Activated CD8-positive, alpha-beta memory T cell treated with anti-CD3 and anti-CD28 coated beads, Interleukin-2, amount 50 U/mL, for 1 hour (primary cell): Measurements from ENCODE around the gene ATN1.
"Not testable (repeated sequence)": the region's sequence is repeated elsewhere in the genome, so short reads cannot be mapped to it uniquely, and the experiment has no call there.

Experiments used
- DNase-seq: peaks from one replicate; pipeline ENCODE4 v3.0.0-alpha.2; 2020; ENCODE audit errors: extremely low read depth

The ATN1 gene

DNA sequence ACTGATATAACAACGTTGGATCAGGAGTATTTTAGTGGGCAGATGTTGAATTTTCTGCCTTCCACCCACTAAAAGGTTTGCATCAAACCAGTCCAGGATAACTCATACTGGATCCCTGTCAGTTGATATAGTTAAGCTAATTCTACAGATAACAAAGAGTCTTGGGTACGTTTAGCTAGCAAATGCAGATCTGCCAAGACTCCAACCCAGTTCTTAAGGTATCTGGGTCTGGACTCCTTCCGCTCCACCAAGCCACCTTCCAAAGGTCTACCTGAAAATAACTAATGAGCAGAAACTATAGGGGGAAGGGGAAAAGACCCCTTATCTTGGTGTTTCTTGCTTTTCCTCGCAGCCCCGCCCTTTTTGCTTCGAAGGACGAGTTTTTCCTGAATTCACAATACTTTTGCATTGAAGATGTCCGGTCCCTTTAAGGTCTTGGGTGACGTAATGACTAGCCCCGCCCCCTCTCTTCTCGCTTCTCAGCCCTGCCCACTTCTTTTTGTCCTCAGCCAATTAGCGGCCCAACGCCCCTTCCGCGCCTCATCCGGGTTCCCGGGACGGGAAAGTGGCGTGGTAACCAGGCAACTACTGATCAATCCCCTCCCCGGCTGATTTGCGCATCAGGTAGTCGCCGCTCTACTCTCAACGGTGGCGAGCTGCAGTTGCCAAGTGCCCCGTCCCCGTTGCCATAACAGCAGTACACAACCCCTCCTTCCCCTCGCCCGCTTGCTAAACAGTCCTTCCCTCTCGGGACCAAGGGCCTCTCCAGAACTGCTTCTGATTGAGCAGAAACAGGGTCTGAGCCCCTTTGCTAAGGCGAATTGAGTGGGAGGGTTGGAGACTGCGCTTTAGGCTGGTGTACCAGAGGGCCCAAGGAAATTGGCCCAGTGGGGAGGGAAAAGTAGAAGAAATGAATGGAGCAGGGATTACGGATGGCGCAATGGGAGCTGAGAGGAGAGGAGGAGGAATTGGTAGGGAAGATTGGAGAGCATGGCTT, 23.2 kb upstream of the ATN1 start, which contains the start of gene LRRC23:
TSS of gene LRRC23 (plus strand) at position 543 of the 997 bp plus-strand sequence. CDS start 812 bp downstream, outside the sequence.
- peak; percentile 93 for DNase-seq

DNA sequence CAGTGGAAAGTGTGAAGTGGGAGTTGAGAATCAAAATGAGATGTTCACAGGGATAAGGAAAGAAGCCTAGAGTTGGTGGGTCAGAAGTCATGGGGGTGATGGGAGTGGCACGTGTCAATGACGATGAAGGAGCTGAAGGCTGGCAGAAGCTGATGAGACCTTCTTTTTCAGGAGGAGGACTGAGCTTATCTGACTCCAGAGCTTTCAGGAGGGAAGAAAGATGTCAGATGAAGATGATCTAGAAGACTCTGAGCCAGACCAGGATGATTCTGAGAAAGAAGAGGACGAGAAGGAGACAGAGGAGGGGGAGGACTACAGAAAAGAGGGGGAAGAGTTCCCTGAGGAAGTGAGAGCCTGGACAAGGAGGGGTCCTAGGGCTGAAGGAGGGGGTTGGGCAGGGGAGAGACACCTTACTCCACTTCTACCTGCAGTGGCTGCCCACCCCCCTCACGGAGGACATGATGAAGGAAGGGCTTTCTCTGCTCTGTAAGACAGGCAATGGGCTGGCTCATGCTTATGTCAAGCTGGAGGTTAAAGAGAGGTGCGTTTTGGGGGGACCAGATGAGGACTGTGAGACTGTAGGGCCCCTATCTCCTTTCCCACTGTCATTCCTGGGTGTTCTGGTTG, 22.2 kb upstream of the ATN1 start:
- no peak for DNase-seq

DNA sequence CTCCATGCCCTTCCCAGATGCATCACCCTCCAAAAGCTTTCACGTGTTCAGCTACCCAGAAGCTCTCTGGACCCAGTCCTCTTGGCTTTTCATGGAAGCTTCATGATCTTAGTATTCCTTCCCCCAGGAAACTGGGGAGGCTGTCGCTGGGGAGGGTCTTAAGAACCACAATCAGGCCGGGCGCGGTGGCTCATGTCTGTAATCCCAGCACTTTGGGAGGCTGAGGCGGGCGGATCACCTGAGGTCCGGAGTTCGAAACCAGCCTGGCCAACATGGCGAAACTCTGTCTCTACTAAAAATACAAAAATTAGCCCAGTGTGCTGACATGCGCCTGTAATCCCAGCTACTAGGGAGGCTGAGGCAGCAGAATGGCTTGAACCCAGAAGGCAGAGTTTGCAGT, 19.6 kb upstream of the ATN1 start:
- DNase-seq = not testable (repeated sequence)

DNA sequence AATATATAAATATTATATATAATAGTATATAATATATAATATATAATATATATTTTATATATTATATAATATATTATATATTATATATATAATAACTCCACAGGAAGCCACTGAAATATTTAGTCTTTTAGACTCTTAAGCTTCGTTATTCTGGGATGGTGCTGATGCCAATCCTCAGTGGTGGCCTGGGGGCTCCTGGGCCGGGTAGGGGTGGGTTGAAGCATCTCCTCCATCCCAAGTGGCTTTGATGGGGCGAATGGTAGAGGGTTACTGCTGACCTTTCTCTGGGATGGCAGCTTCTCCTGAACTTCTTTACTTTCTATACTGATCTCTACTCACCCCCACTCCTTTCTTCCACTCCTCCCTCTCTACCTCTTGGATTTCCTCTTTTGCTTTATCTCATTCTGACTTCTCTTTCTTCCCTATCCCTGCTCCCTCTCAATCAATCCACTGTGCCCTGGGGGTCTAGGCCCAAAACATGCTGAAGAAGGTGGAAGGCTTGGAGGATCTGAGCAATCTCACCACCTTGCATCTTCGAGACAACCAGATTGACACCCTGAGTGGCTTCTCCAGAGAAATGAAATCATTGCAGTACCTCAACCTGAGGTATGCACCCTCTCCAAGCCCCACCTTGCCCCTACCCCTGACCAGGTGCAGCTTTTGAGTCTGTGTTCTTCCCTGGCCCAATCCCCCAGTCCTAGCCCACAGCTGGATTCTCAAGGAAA, 18.2 kb upstream of the ATN1 start:
- DNase-seq = no peak

DNA sequence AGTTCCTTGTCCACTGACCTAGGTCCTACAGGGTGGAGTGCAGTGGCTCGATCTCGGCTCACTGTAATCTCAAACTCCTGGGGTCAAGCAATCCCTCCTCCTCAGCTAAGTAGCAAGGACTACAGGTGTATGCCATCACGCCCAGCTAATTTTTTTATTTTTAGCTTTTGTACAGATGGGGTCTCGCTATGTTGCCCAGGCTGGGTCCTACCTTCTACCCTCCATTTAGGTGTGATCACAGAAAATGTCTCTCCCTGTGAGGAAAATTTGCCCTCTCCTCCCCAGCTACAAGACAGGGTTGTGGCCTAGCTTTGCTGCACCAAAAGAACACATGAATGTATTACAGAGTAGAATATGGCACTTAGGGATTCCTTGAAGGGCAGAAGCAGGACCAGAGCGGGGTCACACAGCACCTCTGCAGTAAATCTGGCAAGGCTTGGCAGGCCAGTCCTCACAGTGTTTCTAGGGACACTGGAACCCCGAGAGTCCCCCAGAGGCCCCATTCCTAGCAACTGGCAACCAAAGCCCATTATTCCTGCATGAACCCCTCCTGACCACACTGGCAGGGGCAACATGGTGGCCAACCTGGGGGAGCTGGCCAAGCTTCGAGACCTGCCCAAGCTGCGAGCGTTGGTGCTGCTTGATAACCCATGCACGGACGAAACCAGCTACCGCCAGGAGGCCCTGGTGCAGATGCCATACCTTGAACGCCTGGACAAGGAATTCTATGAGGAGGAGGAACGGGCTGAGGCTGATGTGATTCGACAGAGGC, 15.4 kb upstream of the ATN1 start:
- no peak for DNase-seq

DNA sequence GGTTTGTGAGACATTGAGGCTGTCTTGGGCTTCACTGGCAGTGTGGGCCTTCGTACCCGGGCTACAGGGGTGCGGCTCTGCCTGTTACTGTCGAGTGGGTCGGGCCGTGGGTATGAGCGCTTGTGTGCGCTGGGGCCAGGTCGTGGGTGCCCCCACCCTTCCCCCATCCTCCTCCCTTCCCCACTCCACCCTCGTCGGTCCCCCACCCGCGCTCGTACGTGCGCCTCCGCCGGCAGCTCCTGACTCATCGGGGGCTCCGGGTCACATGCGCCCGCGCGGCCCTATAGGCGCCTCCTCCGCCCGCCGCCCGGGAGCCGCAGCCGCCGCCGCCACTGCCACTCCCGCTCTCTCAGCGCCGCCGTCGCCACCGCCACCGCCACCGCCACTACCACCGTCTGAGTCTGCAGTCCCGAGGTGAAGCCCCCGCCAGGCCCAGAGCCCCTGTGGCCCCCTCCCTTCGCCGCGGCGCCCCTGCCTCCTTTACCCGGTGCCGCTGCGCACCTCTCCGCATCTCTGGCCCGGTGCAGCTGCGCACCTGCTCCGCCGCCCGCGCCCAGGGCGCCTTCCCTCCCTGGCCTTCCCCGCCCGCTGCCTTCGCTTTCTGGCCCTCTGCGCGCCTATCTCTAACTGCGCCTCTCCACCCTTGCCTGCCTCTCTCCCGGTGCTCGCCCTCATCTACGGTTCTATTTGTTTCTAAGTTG, 13.4 kb upstream of the ATN1 start, which contains the start of gene ENO2:
TSS of gene ENO2 (plus strand) at position 335 of the 701 bp plus-strand sequence. CDS start 1,253 bp downstream, outside the sequence.
- DNase-seq = peak; percentile 76

DNA sequence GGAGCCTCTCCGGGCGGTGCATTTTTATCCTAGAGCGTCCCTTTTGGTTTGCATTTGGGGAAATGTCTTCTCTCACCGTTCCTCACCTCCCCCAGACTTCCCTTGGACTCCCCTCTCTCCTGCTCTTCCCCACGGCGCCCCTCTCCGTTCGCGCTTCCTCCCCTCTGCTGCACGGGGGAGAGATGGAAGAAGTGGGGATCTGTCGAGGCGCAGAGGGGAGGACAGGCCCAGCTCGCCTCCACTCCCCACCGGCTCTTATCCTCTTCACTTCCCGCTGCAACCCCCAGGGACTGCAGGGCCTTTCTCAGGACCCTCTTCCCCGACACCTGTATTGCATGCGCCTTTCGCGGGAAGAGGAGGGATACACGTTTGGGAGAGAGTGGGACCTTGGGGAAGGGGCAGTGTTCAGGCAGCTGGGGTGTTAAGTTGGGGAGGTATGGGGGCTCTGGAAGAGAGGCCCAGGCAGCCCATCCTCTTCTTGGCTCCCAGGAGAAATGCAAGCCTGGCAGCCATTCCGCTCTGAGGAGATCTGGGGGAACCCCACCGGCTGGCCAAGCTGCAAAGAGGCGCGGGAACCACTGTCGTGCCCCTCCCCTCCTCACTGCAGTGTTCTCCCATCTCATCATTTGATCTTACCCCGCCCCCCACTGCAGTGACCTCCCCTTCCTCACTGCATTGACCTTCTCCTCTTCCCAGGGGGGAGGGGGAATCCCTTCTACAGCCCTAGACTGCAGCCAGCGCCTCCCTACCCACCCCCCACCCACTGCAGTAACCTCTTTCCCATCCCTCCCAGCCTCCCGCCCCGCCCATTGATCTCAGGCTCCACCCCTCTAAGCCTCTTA, 12.6 kb upstream of the ATN1 start:
- no peak for DNase-seq

DNA sequence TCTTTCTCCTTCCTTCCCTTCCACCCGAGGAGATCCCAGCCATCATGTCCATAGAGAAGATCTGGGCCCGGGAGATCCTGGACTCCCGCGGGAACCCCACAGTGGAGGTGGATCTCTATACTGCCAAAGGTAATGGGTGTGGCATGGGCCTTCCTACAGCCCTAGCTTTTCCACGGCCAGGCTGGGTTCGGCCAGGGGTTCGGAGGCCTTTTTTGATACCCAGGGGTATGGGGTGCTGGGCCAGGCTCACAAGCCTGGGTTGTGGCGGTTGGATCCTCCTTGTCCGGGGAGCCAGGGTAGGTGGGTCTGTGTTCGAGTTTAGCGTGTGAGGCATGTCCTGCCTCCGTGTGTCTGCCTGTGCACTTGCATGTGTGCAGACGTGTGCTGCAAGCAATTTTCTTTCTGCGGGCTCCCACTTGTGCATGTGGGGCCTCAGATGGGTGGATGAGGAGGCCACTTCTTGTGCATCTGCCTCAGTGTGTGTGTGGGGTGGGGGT, 11.9 kb upstream of the ATN1 start:
- DNase-seq = no peak

DNA sequence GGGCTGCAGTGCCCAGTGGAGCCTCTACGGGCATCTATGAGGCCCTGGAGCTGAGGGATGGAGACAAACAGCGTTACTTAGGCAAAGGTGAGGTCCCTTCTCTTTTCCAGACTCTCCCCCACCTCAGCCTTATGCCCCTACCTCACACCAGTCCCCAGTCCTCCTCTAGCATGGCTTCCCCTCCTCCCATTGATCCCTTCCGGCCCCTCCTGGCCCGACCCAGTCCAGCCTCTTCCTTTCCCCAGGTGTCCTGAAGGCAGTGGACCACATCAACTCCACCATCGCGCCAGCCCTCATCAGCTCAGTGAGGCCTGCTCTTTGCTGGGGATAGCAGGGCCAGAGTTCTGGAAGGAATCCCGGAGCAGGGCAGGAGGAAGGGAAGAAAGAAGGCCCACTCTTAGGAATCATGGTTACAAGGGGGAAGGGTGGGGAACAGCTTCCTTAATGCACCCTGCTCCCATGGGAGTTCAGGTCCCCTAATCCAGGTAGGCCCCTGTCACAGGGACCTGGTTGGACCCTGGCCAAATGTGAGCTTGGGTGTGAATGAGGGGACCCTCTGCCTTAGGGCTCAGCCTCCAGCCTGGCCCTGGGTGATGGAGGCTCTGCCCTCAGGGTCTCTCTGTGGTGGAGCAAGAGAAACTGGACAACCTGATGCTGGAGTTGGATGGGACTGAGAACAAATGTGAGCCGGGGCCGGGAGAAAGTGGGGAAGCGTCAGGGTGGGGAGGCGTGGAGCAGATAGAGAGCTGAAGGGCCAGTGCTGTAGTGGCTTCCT, 11.1 kb upstream of the ATN1 start:
- no peak for DNase-seq

DNA sequence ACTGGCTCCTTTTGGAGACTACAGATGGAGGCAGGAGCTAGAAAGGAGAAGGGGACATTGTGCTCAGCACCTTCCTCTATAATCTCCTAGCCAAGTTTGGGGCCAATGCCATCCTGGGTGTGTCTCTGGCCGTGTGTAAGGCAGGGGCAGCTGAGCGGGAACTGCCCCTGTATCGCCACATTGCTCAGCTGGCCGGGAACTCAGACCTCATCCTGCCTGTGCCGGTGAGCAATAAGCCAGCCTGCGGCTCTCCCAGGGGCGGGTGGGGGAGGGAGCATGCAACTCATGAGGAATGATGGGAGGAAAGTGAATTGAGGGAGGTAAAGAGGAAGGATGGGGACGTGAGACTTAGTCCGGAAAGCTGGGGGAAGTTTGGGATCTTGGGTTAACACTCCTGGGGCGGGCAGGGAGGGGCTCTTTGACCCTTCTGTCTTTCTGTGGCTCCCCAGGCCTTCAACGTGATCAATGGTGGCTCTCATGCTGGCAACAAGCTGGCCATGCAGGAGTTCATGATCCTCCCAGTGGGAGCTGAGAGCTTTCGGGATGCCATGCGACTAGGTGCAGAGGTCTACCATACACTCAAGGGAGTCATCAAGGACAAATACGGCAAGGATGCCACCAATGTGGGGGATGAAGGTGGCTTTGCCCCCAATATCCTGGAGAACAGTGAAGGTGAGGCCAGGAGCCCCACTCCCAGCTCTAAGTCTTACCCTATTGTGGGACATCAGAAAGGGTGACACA, 10.1 kb upstream of the ATN1 start:
- DNase-seq = no peak

DNA sequence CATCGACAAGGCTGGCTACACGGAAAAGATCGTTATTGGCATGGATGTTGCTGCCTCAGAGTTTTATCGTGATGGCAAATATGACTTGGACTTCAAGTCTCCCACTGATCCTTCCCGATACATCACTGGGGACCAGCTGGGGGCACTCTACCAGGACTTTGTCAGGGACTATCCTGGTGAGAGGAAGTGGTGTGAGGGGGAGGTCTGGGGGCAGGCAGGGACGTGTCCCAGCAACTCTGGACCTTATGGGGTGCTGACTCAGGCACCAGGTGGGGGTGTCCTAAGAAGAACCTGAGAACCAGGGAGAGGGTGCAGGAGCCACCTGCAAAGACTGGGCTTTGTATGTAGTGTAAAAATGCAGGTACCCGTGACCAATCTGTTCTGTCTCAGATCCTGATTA, 8.2 kb upstream of the ATN1 start:
- DNase-seq = no peak

DNA sequence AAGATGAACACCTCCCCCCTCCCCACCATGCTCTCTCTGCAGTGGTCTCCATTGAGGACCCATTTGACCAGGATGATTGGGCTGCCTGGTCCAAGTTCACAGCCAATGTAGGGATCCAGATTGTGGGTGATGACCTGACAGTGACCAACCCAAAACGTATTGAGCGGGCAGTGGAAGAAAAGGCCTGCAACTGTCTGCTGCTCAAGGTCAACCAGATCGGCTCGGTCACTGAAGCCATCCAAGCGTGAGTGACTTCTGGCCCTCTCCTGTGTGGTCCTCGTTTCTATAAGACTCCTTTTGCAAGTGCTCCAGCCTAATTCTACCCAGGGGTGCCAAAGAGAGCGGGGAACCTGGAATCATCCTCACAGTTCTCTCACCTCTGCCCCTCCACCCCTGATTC, 6.2 kb upstream of the ATN1 start:
- no peak for DNase-seq

DNA sequence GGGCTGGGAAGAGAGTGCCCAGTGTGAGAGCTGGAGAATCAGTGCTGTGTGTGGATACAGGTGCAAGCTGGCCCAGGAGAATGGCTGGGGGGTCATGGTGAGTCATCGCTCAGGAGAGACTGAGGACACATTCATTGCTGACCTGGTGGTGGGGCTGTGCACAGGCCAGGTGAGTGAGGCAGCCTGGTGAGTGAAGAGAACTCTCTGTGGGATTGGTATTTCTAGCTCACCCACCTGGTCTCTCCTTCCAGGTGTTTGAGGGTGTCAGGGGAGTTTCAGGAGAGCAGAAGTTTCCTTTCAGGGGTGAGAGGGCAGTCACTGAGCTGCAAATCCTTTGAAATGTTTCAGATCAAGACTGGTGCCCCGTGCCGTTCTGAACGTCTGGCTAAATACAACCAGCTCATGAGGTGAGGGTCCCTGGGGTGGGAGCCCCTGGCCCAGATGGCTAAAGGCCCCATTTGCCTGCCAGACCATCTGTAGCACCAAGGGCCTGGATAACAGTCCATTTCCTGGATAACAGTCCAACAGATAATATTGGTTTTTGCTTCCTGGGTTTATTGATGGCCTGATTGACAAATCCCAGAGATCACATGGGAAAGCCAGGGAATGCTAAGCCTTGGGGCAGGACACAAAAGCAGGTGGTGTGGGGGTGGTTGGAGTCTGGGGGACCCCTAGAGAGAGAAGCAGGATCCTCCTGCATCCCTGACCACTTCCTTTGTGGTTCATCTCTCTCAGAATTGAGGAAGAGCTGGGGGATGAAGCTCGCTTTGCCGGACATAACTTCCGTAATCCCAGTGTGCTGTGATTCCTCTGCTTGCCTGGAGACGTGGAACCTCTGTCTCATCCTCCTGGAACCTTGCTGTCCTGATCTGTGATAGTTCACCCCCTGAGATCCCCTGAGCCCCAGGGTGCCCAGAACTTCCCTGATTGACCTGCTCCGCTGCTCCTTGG, 5.5 kb upstream of the ATN1 start:
- DNase-seq = no peak

DNA sequence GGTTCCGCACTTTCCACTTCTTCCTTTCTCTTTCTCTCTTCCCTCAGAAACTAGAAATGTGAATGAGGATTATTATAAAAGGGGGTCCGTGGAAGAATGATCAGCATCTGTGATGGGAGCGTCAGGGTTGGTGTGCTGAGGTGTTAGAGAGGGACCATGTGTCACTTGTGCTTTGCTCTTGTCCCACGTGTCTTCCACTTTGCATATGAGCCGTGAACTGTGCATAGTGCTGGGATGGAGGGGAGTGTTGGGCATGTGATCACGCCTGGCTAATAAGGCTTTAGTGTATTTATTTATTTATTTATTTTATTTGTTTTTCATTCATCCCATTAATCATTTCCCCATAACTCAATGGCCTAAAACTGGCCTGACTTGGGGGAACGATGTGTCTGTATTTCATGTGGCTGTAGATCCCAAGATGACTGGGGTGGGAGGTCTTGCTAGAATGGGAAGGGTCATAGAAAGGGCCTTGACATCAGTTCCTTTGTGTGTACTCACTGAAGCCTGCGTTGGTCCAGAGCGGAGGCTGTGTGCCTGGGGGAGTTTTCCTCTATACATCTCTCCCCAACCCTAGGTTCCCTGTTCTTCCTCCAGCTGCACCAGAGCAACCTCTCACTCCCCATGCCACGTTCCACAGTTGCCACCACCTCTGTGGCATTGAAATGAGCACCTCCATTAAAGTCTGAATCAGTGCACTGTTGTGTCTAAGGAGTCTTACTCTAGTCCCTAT, 4.6 kb upstream of the ATN1 start:
- DNase-seq = no peak

DNA sequence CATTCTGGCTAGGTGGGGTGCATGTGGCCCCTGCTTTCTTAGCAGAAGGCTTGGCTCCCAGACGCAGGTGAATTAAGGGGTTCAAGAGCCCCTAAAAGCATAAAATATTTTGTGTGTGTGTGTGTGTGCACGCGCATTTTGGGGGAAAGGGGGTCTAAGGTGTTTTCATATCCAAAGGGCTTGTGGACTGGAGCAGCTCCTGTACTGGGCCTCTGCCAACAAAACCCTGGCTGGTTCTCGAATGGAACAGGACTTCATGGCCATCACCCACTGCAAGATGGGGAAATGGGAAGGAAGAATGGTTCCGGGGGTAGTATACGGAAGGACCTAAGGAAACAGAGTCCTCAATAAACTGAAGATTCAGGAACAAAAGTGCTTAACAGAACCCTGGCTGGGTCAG, 3.9 kb upstream of the ATN1 start:
- DNase-seq = no peak

DNA sequence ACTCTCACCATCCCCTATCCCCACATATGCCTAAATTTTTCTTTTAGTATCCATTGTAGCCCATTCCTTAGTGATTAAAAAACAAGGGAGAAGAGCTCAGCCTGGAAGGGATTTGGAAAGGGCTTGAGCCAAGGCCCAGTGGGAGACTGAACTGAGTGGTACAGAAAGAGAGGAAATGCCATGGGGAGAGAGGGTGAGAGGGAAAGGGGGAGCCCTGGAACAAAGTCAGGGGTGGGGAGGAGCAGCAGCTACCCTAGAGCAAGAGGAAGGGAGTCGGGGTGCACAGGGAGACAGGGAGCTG, 2.6 kb upstream of the ATN1 start:
- no peak for DNase-seq
